Hematopoietic multipotent progenitor cell treated with erythropoietin and hydrocortisone succinate and interleukin-3 and kit ligand, for 8 days (in vitro differentiated cells): ENCODE results near the gene MAP2K5.

Experiments used
- DNase-seq: peaks from one replicate; pipeline ENCODE4 v3.0.0-alpha.2; 2015

The MAP2K5 gene

DNA sequence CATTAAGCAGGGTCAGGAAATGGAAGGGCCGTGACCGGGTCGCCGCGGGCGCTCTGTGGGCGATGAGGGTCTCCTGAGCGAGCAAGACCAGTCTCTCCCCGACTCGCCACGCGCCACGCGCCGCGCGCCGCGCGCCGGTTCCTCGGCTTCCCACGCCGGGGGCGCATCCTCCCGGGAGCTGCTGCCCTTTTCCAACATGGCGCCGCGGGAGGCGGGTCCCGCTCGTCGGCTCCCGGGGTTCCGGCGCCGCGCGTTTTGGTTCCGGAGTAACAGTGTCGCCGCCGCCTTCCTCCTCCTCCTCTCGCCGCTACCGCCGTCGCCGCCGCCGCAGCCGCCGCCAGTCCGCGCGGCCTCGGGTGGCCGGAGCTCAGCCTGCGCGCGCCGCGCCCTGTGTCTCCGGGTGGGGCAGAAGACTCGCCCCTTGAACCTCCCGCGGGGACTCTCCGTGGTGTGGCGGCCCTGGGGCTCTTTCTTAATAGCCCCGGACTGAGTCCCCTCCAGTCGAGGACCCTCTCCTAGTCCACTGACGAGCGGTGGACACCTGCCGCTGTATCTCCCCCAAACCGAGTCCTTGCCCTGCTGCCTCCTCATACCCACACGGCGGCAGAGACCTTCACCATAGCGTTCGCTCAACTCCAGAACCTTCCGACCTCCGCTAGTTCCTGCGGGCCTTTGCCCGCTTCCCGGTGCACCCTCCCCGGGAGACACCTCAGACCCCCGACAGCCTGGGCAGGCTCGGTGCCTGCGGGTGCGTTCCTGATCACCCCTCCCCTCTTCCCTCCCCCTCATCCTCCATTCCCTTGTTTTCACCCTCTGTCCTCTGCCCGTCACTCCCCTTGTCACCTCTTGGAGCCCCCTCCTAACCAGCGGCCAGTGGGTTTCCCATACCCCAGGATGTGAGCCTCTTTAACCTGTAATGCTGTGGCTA is at the start of gene MAP2K5:
Gene MAP2K5, plus strand, starts transcription at position 284 of the 928 bp plus-strand sequence. Its CDS starts 633 bp downstream, at position 917.
- peak; percentile 81 for DNase-seq

DNA sequence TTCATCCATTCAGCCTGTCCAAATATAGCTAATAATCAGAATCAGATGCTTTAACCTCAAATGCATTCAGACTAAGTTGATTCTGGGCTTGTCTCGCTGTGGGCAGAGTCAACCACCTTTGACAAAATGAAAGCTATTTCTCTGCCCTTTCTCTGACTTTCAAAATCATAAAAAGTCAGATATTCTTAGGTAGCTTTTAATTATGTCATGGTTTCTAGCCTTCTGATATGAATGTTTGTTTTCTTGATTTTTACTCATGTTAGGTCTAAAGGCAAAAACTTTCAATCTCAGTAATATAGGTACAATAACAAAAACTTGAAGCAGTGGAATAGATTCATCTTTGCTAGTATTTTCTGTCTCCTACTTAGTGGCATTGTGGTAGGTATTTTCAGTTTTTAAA is 46.9 kb upstream of the MAP2K5 start:
- no peak for DNase-seq

DNA sequence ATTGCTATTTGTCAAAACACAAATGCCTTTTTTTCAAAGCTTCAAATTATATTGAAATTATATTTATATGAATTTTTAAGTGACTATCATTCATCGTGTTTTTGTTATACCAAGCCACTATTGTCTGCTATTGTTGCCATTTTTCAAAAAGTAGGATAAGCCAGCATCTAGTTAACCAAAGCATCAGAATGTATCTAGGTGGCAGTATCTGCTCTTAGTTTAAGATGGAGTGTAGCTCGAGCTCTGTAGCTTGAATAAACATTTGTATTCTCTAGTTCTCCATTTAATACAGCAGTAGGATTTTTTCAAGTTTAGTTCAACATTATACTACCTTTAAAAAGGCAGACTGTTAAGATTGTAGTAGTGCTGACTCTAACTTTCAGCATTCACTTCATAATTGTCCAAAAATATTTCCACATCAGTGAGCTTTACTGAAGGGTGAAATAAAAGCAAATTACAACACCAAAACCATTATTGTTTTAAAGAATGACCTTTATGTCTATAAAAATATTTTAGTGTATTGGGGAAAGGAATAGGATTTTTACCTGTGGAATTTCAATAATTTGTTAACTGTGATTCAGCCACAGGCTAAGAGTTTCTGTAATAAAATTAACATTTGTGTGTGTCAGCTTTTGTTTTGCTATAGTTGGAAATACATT is 41.2 kb upstream of the MAP2K5 start:
- DNase-seq: peak; percentile 38

DNA sequence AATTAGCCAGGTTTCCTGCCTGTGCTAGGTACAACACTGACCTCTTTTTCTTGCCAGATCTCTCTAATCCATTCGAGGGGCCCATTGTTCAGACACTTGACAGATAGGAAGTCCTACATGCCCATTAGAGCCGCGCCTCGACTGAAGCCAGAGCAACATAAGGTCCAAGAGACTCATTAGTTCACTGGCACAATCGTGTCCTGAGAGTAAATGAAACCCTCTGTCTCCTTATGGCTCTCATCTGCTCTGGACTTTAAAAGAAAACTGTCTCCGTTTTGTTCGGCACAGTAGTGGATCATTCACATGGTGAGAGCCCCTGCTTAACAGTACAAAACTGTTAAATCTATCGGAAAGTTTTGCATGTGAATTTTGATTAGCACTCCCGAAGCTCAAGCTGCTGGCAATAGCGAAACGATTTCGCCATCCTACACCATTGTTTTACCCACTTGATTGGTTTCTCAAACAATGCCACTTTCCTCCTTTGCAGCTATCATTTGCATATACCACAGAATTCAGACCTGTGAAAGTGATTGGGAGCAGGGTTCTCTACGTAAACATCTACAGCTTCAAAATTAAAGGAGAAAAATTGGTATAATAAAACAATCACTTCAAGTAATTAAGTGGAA is 40.6 kb upstream of the MAP2K5 start:
- no peak for DNase-seq

DNA sequence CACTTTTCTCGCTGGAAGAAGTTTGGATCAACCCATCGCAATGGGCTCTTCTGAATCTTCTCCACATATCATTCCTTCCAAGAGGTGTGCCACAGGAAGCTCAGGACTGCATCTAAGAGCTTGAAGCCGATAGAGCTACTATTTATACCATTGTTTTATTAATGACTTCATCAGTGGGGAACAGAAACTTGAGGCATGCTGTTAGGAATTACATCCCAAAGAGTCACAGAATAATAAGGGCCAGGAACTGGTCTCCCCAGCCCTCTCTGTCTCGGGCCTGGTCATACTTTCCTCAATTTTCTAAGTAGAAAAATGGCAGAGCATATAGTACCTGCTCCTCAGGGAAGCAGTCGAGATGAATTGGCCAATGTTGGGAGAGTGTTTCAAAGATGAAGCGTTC is 38.4 kb upstream of the MAP2K5 start:
- no peak for DNase-seq

DNA sequence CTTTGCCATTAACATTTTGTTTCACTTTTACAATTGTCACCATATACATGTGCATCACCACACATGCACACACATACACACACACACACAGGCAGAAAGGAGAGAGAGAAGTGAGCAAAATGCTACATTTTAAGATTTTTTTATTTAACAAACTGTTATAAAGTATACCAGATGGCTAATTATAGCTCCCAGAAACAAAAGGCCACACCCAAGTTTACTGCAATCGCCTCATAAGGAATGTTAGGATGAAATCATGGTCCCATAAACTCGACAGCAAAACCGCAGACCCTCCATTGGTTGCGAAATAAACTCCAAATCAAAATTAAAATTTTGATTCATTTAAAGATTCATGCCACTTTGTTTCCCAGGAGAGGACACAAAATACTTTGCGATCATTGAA is 37.7 kb upstream of the MAP2K5 start:
- no peak for DNase-seq

DNA sequence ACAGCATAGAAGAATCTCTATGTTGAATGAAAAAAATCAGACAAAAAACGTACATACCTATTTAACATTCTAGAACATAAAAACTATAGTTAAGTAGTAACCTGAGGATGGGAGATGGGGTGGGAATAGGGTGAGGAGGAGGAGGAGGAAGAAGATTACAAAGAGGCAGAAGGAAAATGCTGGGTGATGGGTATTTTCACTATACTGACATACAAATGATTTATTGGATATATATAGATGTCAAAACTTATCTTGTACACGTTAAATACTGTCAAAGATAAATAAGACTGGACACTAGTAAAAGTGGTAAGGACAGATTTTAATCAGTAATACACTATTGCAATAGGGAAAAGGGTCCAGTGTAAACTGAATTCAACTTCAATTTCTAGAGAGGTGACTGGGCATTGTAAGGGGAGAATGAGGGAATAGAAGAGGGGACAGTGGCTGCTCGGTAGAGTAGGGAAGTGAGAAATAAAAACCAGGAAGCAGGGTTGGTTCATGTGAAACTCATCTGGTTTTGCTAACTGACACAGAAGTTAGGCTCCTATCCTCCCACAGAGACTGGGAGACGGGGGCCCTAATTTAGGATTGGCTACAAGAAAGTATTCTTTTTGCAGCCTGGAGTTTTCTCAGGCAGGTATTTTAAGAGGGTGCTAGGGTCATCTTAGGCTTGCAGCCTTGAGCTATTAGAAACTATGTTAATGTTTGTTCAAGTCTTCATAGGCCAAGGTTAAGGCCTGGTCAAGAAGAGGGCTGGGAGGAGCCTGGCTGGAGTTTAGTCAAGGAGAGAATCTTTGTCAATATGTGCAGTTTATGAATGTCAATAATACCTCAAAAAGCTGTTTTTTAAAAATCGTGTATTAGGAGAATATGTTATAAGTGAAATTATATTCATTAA is 36.6 kb upstream of the MAP2K5 start:
- no peak for DNase-seq

DNA sequence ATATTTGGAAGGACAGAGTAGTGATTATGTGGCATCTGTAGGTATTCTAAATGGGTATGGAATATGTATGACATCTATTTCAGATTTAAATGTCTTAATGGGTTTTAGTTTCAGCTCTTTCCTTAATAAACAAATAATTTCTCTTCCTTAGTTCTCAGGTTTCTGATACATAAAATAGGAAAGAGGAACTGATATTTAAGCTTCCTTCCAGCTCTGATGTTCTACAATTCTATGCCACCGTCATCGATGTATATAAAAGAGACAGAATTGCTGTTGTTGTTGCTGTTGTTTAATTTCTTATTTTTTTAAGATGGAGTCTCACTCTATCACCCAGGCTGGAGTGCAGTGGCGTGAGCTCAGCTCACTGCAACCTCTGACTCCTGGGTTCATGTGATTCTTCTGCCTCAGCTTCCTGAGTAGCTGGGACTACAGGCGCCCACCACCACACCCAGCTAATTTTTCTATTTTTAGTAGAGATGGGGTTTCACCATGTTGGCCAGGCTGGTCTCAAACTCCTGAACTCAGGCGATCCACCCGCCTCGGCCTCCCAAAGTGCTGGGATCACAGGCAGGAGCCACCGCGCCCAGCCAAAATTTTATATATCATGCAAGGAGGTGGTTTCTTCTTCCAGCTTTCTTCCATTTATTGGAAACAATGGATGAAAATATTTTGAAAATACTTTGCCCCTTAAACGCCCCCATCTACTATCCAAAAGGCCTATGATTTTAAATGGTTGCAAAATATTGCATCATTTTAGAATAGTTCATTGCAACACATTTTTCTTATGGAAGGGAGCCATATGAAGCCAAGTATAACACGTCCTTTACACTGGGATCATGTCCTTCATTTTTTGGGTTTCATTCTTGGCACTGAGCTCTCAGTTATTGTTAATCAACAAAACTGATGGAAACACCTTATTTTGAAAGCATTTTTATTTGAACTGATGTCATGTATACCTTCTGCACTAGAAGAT is 35.4 kb upstream of the MAP2K5 start:
- no peak for DNase-seq

DNA sequence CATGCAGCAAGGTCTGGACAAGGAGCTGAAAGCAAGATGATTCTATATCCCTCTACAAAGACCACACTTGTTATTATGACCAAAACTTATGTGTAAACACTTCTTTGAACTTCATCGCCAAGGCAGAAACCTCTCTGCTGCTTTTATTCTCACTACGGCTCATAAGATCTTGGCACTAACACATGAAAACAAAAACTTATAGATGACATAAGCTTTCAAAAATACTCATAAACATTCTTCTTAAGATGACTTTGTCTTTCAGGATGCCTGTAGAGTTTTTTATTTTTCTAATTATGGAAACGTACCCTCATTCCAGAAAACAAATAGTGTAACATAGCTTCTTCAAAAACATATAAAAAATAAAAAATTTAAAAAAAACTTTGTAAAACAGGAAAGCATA is 34.1 kb upstream of the MAP2K5 start:
- DNase-seq: no peak

DNA sequence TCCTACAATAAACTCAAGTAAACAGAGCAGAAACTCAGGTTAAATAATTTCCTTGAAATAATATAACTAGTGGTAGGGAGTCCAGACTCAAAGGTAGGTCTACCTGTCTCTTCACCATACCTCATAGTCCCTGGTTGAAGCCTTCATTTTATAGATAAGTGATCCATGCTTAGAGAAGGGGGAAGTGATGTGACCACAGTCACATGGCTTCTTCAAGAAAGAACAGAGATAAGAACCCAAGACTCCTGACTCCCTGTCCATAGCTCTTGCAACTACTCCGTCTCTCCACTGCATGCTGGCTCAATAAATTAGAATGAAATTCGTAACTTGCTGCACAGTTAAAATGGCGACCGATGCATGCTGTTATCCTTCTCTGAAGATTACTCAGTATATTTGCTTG is 32.6 kb upstream of the MAP2K5 start:
- peak; percentile 68 for DNase-seq

DNA sequence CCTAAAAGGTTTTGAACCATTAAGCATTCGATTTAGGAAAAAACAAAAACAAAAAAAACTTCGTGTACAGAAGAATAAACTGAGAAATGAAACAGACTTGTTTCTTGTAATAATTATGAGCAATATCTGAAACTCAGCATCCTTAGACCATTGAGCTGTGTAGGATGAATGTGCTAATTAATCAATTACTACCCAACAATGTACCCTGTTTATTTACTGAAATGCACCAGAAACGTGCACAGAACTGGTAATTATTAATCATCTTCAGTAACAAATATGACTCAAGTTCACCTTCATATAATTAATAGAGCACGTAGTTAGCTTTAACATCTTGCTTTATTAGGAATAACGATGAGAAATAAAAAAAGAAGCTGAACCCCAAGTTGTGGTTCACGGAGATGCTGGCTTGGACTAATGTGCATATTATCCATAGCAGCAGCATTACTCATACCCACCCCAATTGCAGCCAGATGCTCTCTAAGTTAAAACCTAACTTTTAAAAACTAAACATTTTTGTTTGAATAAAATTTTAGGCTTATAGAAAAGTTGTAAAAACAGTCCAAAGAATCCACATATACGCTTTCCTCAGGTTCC is 31.8 kb upstream of the MAP2K5 start:
- no peak for DNase-seq

DNA sequence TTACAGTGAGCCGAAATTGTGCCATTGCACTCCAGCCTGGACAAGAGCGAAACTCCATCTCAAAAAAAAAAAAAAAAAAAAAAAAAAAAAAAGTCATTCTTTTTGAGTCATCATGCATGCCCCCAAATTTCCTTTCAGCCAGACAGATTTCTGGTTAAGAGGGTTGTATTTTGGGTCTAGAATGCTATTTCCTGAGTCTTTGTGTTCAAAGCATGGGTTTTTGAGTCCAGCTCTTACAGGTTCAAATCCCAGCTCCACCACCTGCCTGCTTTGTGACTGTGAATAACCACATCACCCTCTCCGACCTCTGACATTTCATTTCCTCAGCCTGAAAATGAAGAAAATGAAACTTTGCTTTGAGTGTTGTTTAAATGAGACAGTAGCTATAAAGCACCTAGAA is 30.9 kb upstream of the MAP2K5 start:
- DNase-seq: no peak

DNA sequence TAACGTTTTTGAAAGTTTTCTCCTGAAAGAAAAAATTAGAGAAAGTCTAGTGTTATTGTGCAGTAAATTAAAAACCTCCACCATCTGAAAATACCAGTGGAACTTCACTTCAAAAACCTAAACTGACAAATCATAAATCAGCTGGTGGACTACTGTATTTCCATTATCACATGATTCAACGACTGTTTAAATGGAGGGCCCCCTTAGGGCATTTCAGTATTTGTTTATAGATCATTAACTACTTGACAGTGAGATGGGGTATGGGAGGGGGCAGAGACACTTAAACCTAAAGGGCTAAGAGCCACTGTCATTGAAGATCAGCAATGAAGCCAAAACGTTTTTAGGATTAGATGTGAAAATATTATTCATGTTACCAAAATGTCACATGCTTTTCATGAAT is 30.4 kb upstream of the MAP2K5 start:
- no peak for DNase-seq

DNA sequence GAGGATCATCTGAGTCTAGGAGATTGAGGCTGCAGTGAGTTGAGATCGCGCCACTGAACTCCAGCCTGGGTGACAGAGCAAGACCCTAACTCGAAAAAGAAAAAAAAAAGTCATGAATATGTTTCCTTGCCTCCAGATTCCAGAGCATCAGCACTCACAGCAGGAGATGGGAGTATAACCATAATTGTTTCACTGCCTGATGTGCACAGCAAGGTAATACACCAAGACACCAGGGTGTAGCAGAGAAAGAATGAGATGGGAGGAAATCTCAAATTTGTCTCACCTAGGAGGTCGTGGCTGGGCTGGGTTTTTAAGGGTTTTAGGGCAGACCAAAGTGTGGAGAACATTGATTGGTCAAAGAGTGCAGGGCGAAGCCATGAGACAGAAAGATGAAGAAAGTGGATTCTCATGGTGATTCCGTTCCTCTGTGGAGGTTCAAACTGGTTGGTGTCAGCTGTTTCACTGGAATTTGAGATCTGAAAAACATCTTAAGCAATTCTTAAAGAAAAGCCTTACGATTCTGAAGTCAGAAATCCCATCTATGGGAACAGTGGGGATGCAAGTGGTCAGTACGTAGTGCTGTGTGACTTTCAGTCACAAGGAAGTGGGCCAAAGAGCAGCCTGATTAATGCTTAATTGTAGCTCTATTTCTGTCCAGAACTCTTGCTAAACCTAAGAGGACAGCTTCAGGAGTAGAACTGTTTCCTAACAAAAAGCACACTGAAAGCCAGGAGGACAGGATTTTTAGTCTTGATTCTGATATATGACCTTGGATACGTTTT is 29.4 kb upstream of the MAP2K5 start:
- no peak for DNase-seq

DNA sequence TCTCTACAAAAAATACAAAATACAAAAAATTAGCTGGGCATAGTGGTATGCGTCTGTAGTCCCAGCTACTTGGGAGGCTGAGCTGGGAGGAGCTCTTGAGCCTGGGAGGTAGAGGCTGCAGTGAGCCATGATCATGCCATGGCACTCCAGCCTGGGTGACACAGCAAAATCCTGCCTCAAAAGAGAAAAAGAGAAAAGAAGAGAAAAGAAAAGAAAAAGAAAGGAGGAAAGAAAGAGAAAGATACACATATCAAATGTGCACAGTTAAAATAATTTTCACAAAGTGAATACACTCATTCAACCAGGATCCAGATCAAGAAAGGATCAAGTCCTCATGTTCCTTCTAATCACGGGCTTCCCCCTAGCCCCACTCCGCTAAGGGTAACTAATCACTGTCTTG is 27.4 kb upstream of the MAP2K5 start:
- DNase-seq: no peak

DNA sequence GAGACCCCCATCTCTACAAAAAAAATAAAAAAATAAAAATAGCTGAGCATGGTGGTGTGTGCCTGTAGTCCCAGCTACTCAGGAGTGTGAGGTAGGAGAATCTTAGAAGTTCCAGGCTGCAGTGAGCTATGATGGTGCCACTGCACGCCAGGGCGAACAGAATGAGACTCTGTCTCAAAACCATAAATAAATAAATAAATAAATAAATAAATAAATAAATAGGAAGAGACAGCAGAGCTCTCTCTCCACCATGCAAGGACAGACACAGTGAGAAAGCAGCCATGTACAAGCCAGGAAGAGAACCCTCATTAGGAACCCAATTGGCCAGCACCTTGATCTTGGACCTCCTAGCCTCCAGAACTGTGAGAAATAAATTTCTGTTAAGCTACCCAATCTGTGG is 26.9 kb upstream of the MAP2K5 start:
- no peak for DNase-seq

DNA sequence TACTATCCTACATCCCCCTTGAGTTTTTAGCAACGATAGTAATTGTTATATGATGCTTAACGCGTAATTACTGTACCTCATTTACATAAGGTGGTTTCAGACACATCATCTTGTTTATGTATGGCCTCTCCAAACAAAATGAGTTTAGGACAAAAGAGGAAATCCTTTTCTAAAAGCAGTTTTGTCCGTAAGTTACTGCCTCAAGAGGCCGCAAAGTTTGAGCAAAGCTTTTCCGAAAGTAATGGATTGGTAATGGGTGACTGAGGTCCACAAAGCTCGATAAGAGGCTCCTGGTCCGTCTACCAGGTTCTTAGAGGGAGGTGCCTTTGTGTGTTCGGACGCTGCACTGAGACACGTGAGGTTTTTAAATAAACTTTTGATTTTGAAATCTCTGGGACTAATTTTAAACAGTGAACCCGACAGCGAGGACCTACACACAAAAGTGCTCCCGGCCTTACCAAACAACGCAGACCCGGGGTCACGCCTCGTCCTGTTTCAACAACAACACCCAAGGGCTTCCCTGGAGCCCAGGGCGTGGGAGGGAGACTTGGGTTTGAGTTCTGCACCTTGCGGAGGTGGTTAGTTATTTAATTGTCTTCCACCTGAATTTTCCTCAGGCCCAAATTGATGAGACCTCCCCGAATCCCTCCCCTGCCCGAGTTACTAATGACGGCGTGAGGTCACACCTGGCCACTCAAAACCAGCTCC is 22.0 kb upstream of the MAP2K5 start:
- peak; percentile 39 for DNase-seq

DNA sequence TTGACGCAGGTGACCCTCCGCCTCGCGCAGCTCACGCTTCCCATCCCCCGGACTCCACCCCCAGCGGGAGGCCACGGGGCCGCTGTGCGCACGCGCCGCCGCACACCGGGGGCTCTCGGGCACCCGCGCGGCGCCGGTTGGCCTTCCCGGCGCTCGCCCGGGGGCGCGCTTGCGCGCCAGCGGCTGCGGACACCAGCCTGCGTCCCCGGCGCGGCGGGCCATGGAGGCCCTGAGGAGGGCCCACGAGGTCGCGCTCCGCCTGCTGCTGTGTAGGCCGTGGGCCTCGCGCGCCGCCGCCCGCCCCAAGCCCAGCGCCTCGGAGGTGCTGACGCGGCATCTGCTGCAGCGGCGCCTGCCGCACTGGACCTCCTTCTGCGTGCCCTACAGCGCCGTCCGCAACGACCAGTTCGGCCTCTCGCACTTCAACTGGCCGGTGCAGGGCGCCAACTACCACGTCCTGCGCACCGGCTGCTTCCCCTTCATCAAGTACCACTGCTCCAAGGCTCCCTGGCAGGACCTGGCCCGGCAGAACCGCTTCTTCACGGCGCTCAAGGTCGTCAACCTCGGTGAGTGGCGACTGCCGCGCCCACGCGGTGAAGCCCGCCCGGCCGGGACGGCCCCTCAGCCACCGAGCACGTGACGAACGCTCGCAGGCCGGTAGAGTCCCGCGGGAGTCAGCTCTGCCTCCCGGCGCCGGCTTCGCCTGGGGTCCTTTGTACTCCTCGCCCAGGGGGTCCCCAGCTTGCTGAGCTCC is 21.3 kb upstream of the MAP2K5 start, which contains the start of gene C15orf61:
Gene C15orf61, plus strand, starts transcription at position 103 of the 754 bp plus-strand sequence. Its CDS starts 118 bp downstream, at position 221.
- DNase-seq: peak; percentile 83
